Activated CD4-positive, alpha-beta T cell treated with anti-CD3 and anti-CD28 coated beads for 36 hours (primary cell): Measurements from ENCODE around the gene EDEM3. TPM values are rescaled to one million over a fixed set of nuclear protein-coding genes. Genes with fewer than 3 reads are reported as not detected.

Experiments used
- ATAC-seq: fragments of 200-7000 bp; cut with Tn5 transposase; one replicate; pipeline ENCODE4 v1.10.0; 2021; ENCODE audit warnings: mild to moderate bottlenecking, moderate library complexity
- CTCF ChIA-PET: fragments of 350-600 bp; sonication (Branson Sonifier 250); formaldehyde crosslinking; loops from one replicate; lab custom pipeline; 2021; ENCODE audit warnings: antibody characterized with exemption; lab: Charles Lee
- POLR2A ChIA-PET: fragments of 350-600 bp; sonication (Branson Sonifier 250); formaldehyde crosslinking; loops from one replicate; lab custom pipeline; 2021; ENCODE audit warnings: antibody characterized with exemption, inconsistent platforms; lab: Charles Lee
- DNase-seq: peaks from one replicate; pipeline ENCODE4 v3.0.0-alpha.2; 2020
- H3K27ac Mint-ChIP-seq: one replicate; pipeline ENCODE4 v1.8.0; 2021; ENCODE audit warnings: mixed read lengths
- H3K27me3 Mint-ChIP-seq: one replicate; pipeline ENCODE4 v1.8.0; 2021; ENCODE audit warnings: mixed read lengths
- H3K36me3 Mint-ChIP-seq: one replicate; pipeline ENCODE4 v1.8.0; 2021; ENCODE audit warnings: low read depth, mixed read lengths
- H3K4me1 Mint-ChIP-seq: one replicate; pipeline ENCODE4 v1.8.0; 2021; ENCODE audit warnings: mixed read lengths
- H3K4me3 Mint-ChIP-seq: one replicate; pipeline ENCODE4 v1.8.0; 2021; ENCODE audit warnings: mild to moderate bottlenecking, moderate library complexity, mixed read lengths
- H3K9me3 Mint-ChIP-seq: one replicate; pipeline ENCODE4 v1.8.0; 2021; ENCODE audit warnings: low read depth, mixed read lengths
- intact Hi-C, 2 experiments: fragments of 100-400 bp; cut with DNase I in 1 of 2; cut with micrococcal nuclease in 1 of 2; formaldehyde crosslinking; loops; one replicate each; pipeline versions ENCODE4 v1.14.2 to v1.15.1; 2022 to 2024; cut with DNase I, micrococcal nuclease
- total RNA-seq, 2 experiments: library from RNA; stranded (reverse); gene quantifications; one replicate each; pipeline ENCODE4 v1.2.3, GENCODE V29; 2021

Gene EDEM3
- total RNA-seq, 2 experiments from 2014 or later, result 14.0 to 15.2 TPM

- Mint-ChIP-seq H3K27me3 (peaks cover 3% of the 10 kb centered on the region), H3K36me3 (peaks cover 2% of the 10 kb centered on the region), H3K9me3 (no peaks in the 10 kb centered on the region), H3K27ac (peak overlapping the region; percentile 93), H3K4me3 (peak overlapping the region; percentile 95), H3K4me1 (peaks cover 50% of the 10 kb centered on the region)
- ChIA-PET POLR2A (interaction anchor here (0.5 to 1.3 kb wide), 4 partner anchors 129 to 1185 kb away, joined by 3 read pairs; partner anchors contain the start of gene NIBAN1), CTCF (interaction anchor here (1.0 to 2.9 kb wide), 4 partner anchors 10 to 291 kb away, joined by 3 to 10 read pairs (median 4); no protein-coding TSS in a partner anchor)
- ATAC-seq (peak; percentile 2), DNase-seq (peak; percentile 66)
- intact Hi-C loops, result loop anchor here (1.0 to 10.0 kb wide), 11 partner anchors 11 to 1621 kb away; partner anchors contain the start of genes IVNS1ABP (in 2 of the 2), ODR4 (in 2 of the 2), TPR (in 2 of the 2) and ARPC5 (in 1 of the 2)
These were observed 816 bp downstream of the EDEM3 start for GRCh38 chr1:184753608-184754475.

- CTCF ChIA-PET, result interaction anchor here (1.0 to 2.9 kb wide), 3 partner anchors 9 to 292 kb away, joined by 3 to 10 read pairs (median 3); no protein-coding TSS in a partner anchor
- H3K36me3 Mint-ChIP-seq, result peaks cover 4% of the 10 kb centered on the region
- DNase-seq (no peak), ATAC-seq (no peak)
- POLR2A ChIA-PET, result interaction anchor here (0.5 to 1.3 kb wide), 5 partner anchors 180 to 1185 kb away, joined by 3 to 9 read pairs (median 3); partner anchors contain the start of gene NIBAN1
- peak overlapping the region; percentile 95 for H3K4me3 Mint-ChIP-seq
- peaks cover 3% of the 10 kb centered on the region for H3K27me3 Mint-ChIP-seq
- intact Hi-C loops, result loop anchor here (5.0 to 10.0 kb wide), 5 partner anchors 701 to 1622 kb away; partner anchors contain the start of genes ODR4 (in 2 of the 2), TPR (in 2 of the 2), ARPC5 (in 1 of the 2) and TSEN15 (in 1 of the 2)
- peak overlapping the region; percentile 93 for H3K27ac Mint-ChIP-seq
- H3K9me3 Mint-ChIP-seq, result no peaks in the 10 kb centered on the region
- peaks cover 52% of the 10 kb centered on the region for H3K4me1 Mint-ChIP-seq
These were observed 1.5 kb downstream of the EDEM3 start for GRCh38 chr1:184753117-184753516.

GRCh38 chr1:184752656-184753055, 2.0 kb downstream of the EDEM3 start:
- Mint-ChIP-seq H3K27ac (no peak overlapping the region), H3K4me3 (peak overlapping the region; percentile 95), H3K36me3 (peaks cover 7% of the 10 kb centered on the region), H3K9me3 (no peaks in the 10 kb centered on the region), H3K4me1 (peaks cover 52% of the 10 kb centered on the region), H3K27me3 (peaks cover 3% of the 10 kb centered on the region)
- POLR2A ChIA-PET, result interaction anchor here (0.6 to 1.0 kb wide), 3 partner anchors 181 to 222 kb away, joined by 3 to 9 read pairs (median 3); partner anchors contain the start of gene NIBAN1
- intact Hi-C loops, result loop anchor here (5.0 to 10.0 kb wide), 5 partner anchors 700 to 1622 kb away; partner anchors contain the start of genes ODR4 (in 2 of the 2), TPR (in 2 of the 2), ARPC5 (in 1 of the 2) and TSEN15 (in 1 of the 2)
- CTCF ChIA-PET, result interaction anchor here (1.0 to 2.9 kb wide), 5 partner anchors 9 to 292 kb away, joined by 3 to 10 read pairs (median 3); no protein-coding TSS in a partner anchor
- no peak for ATAC-seq
- DNase-seq, result no peak

GRCh38 chr1:184748740-184749139, 5.9 kb downstream of the EDEM3 start:
- ChIA-PET CTCF (no interaction called here), POLR2A (no interaction called here)
- Mint-ChIP-seq H3K36me3 (peaks cover 14% of the 10 kb centered on the region), H3K9me3 (no peaks in the 10 kb centered on the region), H3K27ac (no peak overlapping the region), H3K27me3 (no peaks in the 10 kb centered on the region), H3K4me1 (peaks cover 73% of the 10 kb centered on the region), H3K4me3 (no peak overlapping the region)
- no peak for ATAC-seq
- intact Hi-C loops, result loop anchor here in 1 of 2 experiments (5.0 kb wide), 1 partner anchor 586 kb away; no protein-coding TSS in a partner anchor
- no peak for DNase-seq

GRCh38 chr1:184747089-184747955, 7.3 kb downstream of the EDEM3 start:
- H3K9me3 Mint-ChIP-seq, result no peaks in the 10 kb centered on the region
- intact Hi-C loops, result loop anchor here in 1 of 2 experiments (5.0 kb wide), 1 partner anchor 585 kb away; no protein-coding TSS in a partner anchor

GRCh38 chr1:184745929-184746638, 8.6 kb downstream of the EDEM3 start:
- no peak overlapping the region for H3K4me3 Mint-ChIP-seq
- peak overlapping the region; percentile 74 for H3K27ac Mint-ChIP-seq
- no peak for DNase-seq
- peak; percentile 77 for ATAC-seq
- H3K4me1 Mint-ChIP-seq, result peaks cover 66% of the 10 kb centered on the region
- ChIA-PET POLR2A (no interaction called here), CTCF (no interaction called here)
- intact Hi-C loops, result loop anchor here in 1 of 2 experiments (5.0 kb wide), 1 partner anchor 584 kb away; no protein-coding TSS in a partner anchor
- no peaks in the 10 kb centered on the region for H3K27me3 Mint-ChIP-seq
- no peaks in the 10 kb centered on the region for H3K9me3 Mint-ChIP-seq
- H3K36me3 Mint-ChIP-seq, result peaks cover 16% of the 10 kb centered on the region

More at GRCh38 chr1:184747089-184747955, 7.3 kb downstream of the EDEM3 start:
- Mint-ChIP-seq H3K4me3 (no peak overlapping the region), H3K27me3 (no peaks in the 10 kb centered on the region), H3K36me3 (peaks cover 13% of the 10 kb centered on the region), H3K4me1 (peaks cover 71% of the 10 kb centered on the region), H3K27ac (no peak overlapping the region)
- DNase-seq, result no peak
- CTCF ChIA-PET, result interaction anchor here (0.7 to 0.8 kb wide), 2 partner anchors 21 to 59 kb away, joined by 3 to 4 read pairs; no protein-coding TSS in a partner anchor
- POLR2A ChIA-PET, result no interaction called here
- ATAC-seq, result no peak

- ChIA-PET CTCF (interaction anchor here (0.6 to 1.3 kb wide), 2 partner anchors 36 to 237 kb away, joined by 3 read pairs; no protein-coding TSS in a partner anchor), POLR2A (no interaction called here)
- Mint-ChIP-seq H3K27me3 (no peaks in the 10 kb centered on the region), H3K27ac (no peak overlapping the region), H3K4me3 (no peak overlapping the region), H3K4me1 (peaks cover 65% of the 10 kb centered on the region), H3K36me3 (peaks cover 22% of the 10 kb centered on the region), H3K9me3 (no peaks in the 10 kb centered on the region)
- DNase-seq, result no peak
- intact Hi-C loops, result loop anchor here in 1 of 2 experiments (5.0 kb wide), 1 partner anchor 583 kb away; no protein-coding TSS in a partner anchor
- ATAC-seq, result no peak
These were observed 9.5 kb downstream of the EDEM3 start for GRCh38 chr1:184745110-184745509.

GRCh38 chr1:184743062-184743756, 11.4 kb downstream of the EDEM3 start:
- intact Hi-C loops, result loop anchor here (1.0 kb wide), 2 partner anchors 11 to 12 kb away; partner anchors contain the start of gene EDEM3 (in 1 of the 2)
- Mint-ChIP-seq H3K27ac (peak overlapping the region; percentile 88), H3K9me3 (no peaks in the 10 kb centered on the region), H3K27me3 (no peaks in the 10 kb centered on the region), H3K4me3 (no peak overlapping the region), H3K36me3 (peaks cover 21% of the 10 kb centered on the region), H3K4me1 (peaks cover 59% of the 10 kb centered on the region)
- ChIA-PET POLR2A (interaction anchor here (0.7 kb wide), 1 partner anchor 365 kb away, joined by 5 read pairs; no protein-coding TSS in a partner anchor), CTCF (interaction anchor here (0.6 to 2.3 kb wide), 2 partner anchors 10 to 34 kb away, joined by 3 to 10 read pairs; no protein-coding TSS in a partner anchor)
- peak; percentile 90 for ATAC-seq
- DNase-seq, result no peak

- peaks cover 42% of the 10 kb centered on the region for H3K4me1 Mint-ChIP-seq
- H3K27ac Mint-ChIP-seq, result no peak overlapping the region
- H3K27me3 Mint-ChIP-seq, result no peaks in the 10 kb centered on the region
- H3K4me3 Mint-ChIP-seq, result no peak overlapping the region
- DNase-seq, result no peak
- peaks cover 28% of the 10 kb centered on the region for H3K36me3 Mint-ChIP-seq
- intact Hi-C loops, result no loop called here
- ATAC-seq, result no peak
- H3K9me3 Mint-ChIP-seq, result no peaks in the 10 kb centered on the region
- ChIA-PET POLR2A (no interaction called here), CTCF (no interaction called here)
These were observed 14.3 kb downstream of the EDEM3 start for GRCh38 chr1:184740344-184740743.
